HG03060 (cell line): ENCODE measurements around the gene MAP3K2.

Experiments
- ATAC-seq: cut with Tn5 transposase; IDR thresholded peaks from one replicate; pipeline ENCODE4 v1.9.1; 2021; ENCODE audit warnings: low read depth, moderate number of reproducible peaks; ENCODE audit not compliant: unreplicated experiment

Gene MAP3K2

GRCh38 chr2:127407661-127408003 lies 19.9 kb upstream of the MAP3K2 start:
- ATAC-seq = no peak

- no peak for ATAC-seq
Observed at GRCh38 chr2:127407091-127407490, 19.3 kb upstream of the MAP3K2 start.

- ATAC-seq = no peak
Observed at GRCh38 chr2:127406454-127406853, 18.7 kb upstream of the MAP3K2 start.

- ATAC-seq = no peak
Observed at GRCh38 chr2:127405255-127405610, 17.5 kb upstream of the MAP3K2 start.

- no peak for ATAC-seq
Observed at GRCh38 chr2:127404466-127405254, 16.9 kb upstream of the MAP3K2 start.

GRCh38 chr2:127403460-127403859 lies 15.7 kb upstream of the MAP3K2 start:
- ATAC-seq = no peak

GRCh38 chr2:127401757-127402695 lies 14.3 kb upstream of the MAP3K2 start:
- ATAC-seq = no peak

GRCh38 chr2:127400897-127401756 lies 13.4 kb upstream of the MAP3K2 start:
- no peak for ATAC-seq

- ATAC-seq = no peak
Observed at GRCh38 chr2:127400533-127400896, 12.7 kb upstream of the MAP3K2 start.

GRCh38 chr2:127398239-127398590 lies 10.4 kb upstream of the MAP3K2 start:
- ATAC-seq = peak; percentile 76

GRCh38 chr2:127397568-127398238 lies 9.9 kb upstream of the MAP3K2 start:
- no peak for ATAC-seq

GRCh38 chr2:127394492-127394891 lies 6.7 kb upstream of the MAP3K2 start:
- no peak for ATAC-seq

GRCh38 chr2:127392828-127393578 lies 5.2 kb upstream of the MAP3K2 start:
- no peak for ATAC-seq

GRCh38 chr2:127392133-127392827 lies 4.5 kb upstream of the MAP3K2 start:
- ATAC-seq = no peak

- no peak for ATAC-seq
Observed at GRCh38 chr2:127389778-127390435, 2.1 kb upstream of the MAP3K2 start.

- ATAC-seq = peak; percentile 8
Observed at GRCh38 chr2:127388423-127389164, 819 bp upstream of the MAP3K2 start.

- ATAC-seq = peak; percentile 20
Observed at GRCh38 chr2:127386764-127387654, 766 bp downstream of the MAP3K2 start.
